Lung (tissue), 12 donors: ENCODE measurements around the gene TRIM41. TPM values are rescaled to one million over a fixed set of nuclear protein-coding genes. Genes with fewer than 3 reads are reported as not detected.

ENCODE experiments used
- ATAC-seq: fragments of 200-7000 bp; cut with Tn5 transposase; one replicate; pipeline ENCODE4 v1.9.1; 2020; ENCODE audit warnings: moderate number of reproducible peaks; ENCODE audit not compliant: insufficient read depth, low FRiP score
- DNase-seq, 3 donors: peaks; one replicate each; pipeline ENCODE4 v3.0.0-alpha.2; 2013 to 2017
- H3K27ac ChIP-seq, 2 donors: one replicate each; pipeline ENCODE4 v1.5.1; 2013; ENCODE audit warnings: mild to moderate bottlenecking in 2 of 2, moderate library complexity in 2 of 2, control low read depth in 1 of 2, inconsistent platforms in 1 of 2, low read depth in 1 of 2, low read length in 1 of 2
- H3K27me3 ChIP-seq, 3 donors: one replicate each; pipeline ENCODE4 v1.5.1; 2013; ENCODE audit warnings: low read length in 2 of 3; ENCODE audit not compliant: control insufficient read depth in 3 of 3, insufficient read depth in 3 of 3
- H3K36me3 ChIP-seq, 4 donors: one replicate each; pipeline ENCODE4 v1.5.1; 2013; ENCODE audit warnings: low read length in 4 of 4, mild to moderate bottlenecking in 1 of 4, moderate library complexity in 1 of 4; ENCODE audit not compliant: control insufficient read depth in 4 of 4, insufficient read depth in 4 of 4
- H3K4me1 ChIP-seq, 5 donors: one replicate each; pipeline ENCODE4 v1.5.1; 2013; ENCODE audit warnings: low read length in 5 of 5, mild to moderate bottlenecking in 2 of 5, moderate library complexity in 1 of 5; ENCODE audit not compliant: control insufficient read depth in 5 of 5, insufficient read depth in 5 of 5
- H3K4me3 ChIP-seq: one replicate; pipeline ENCODE4 v1.5.1; 2013; ENCODE audit warnings: mild to moderate bottlenecking, control low read depth, moderate library complexity
- H3K9ac ChIP-seq, 2 donors: one replicate each; pipeline ENCODE4 v1.5.1; 2013; ENCODE audit warnings: low read length in 2 of 2, control low read depth in 1 of 2; ENCODE audit not compliant: insufficient read depth in 1 of 2
- H3K9me3 ChIP-seq, 4 donors: one replicate each; pipeline ENCODE4 v1.5.1; 2013; ENCODE audit warnings: low read length in 3 of 4, mild to moderate bottlenecking in 1 of 4, moderate library complexity in 1 of 4; ENCODE audit not compliant: control insufficient read depth in 4 of 4, insufficient read depth in 3 of 4
- WGBS, 2 donors: extraction: QIAGEN DNeasy Blood & Tissue Kit; methylation state at CpG; one replicate each; pipeline ENCODE4 v1.1.7; 2013; 5-methylcytosine and 5-hydroxymethylcytosine counted together
- polyA plus RNA-seq, 2 donors: library from polyadenylated mRNA; stranded (reverse); fragments of 200-250 nt; gene quantifications; one replicate each; pipeline ENCODE4 v1.2.1, GENCODE V29; 2013
- total RNA-seq, 2 donors: library from RNA; depleted of rRNA in 1 of 2; stranded (reverse); fragments of >200 nt in 1 of 2; gene quantifications; one replicate each; pipeline ENCODE4 v1.2.1, GENCODE V29; 2014 to 2021
- TF ChIP-seq, protein P1 (sequence below): IDR thresholded peaks from 2 replicates; pipeline ENCODE4 v1.5.1; 2012; ENCODE audit warnings: mild to moderate bottlenecking; ENCODE audit errors: control extremely low read depth, extremely low read depth
- donor health status: control.
- donor health status: control.
- donor health status: Bipolar disorder and iron deficiency.
- donor health status: healthy.
- donor health status: DM: yes; HTN: yes; CAD: no.

TRIM41 gene
- total and polyA plus RNA-seq, 4 donors = 13.1 to 38.6 (median 22.2) TPM

- H3K27ac ChIP-seq = peak overlapping the region in 1 of 2 donors; percentile 2
- no peaks in the 10 kb centered on the region for H3K27me3 ChIP-seq
- TF ChIP-seq, protein P1, sequence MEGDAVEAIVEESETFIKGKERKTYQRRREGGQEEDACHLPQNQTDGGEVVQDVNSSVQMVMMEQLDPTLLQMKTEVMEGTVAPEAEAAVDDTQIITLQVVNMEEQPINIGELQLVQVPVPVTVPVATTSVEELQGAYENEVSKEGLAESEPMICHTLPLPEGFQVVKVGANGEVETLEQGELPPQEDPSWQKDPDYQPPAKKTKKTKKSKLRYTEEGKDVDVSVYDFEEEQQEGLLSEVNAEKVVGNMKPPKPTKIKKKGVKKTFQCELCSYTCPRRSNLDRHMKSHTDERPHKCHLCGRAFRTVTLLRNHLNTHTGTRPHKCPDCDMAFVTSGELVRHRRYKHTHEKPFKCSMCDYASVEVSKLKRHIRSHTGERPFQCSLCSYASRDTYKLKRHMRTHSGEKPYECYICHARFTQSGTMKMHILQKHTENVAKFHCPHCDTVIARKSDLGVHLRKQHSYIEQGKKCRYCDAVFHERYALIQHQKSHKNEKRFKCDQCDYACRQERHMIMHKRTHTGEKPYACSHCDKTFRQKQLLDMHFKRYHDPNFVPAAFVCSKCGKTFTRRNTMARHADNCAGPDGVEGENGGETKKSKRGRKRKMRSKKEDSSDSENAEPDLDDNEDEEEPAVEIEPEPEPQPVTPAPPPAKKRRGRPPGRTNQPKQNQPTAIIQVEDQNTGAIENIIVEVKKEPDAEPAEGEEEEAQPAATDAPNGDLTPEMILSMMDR = no peak
- H3K36me3 ChIP-seq = no peaks in the 10 kb centered on the region
- H3K9ac ChIP-seq = no peak overlapping the region
- peaks cover 0 to 16% (median 0%) of the 10 kb centered on the region in 5 donors for H3K4me1 ChIP-seq
- ATAC-seq = no peak
- WGBS, 2 donors = 5 to 6% methylated on average over 37 of the region's 37 CpGs
- H3K9me3 ChIP-seq = no peaks in the 10 kb centered on the region
- H3K4me3 ChIP-seq = no peak overlapping the region
- DNase-seq = peak; percentile 85 to 89 (median 85)
These were observed 35.4 kb upstream of the TRIM41 start for GRCh38 chr5:181187500-181188213.

DNA sequence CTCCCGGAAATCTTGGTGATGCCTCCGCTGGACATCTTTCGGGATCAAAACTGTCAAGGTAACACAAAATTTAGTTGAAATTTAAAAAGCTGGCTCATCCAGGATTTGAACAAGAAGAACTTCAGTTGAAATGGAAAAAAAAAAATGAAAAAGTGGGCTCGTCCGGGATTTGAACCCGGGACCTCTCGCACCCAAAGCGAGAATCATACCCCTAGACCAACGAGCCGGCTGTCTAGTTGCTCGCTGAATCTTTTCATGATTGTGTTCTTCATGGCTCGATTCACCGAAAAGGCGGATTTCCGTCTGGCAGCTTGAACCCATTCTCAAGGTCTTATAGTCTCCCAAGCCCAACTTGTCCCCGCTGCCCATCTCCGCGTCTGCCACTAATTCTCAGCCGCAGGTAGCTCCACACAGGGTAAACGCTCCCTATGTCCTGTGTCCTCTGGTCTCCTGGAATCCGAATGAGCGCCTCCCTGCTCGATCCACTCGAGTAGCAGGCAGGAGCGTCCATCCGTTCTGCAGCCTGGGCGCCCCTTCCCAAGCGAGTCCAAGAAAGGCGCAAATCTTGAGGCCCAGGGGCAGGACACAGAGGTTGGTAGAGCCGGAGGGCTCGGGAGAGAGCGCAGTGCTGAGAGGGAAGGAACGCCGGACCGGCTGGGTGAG is 34.2 kb upstream of the TRIM41 start:
- TF ChIP-seq, protein P1 = no peak
- whole genome bisulfite sequencing, 2 donors = 0 to 1% methylated on average over 35 of the region's 35 CpGs
- Histone ChIP-seq H3K4me3 (peak overlapping the region; percentile 73), H3K36me3 (no peaks in the 10 kb centered on the region), H3K27ac (peak overlapping the region; percentile 64 to 80), H3K27me3 (no peaks in the 10 kb centered on the region), H3K4me1 (peaks cover 0 to 18% (median 0%) of the 10 kb centered on the region in 5 donors), H3K9me3 (no peaks in the 10 kb centered on the region), H3K9ac (peak overlapping the region in 1 of 2 donors; percentile 74)
- DNase-seq = peak; percentile 87 to 93 (median 93)
- ATAC-seq = no peak

- Histone ChIP-seq H3K4me3 (peak overlapping the region; percentile 73), H3K27me3 (no peaks in the 10 kb centered on the region), H3K27ac (peak overlapping the region; percentile 26 to 78), H3K9me3 (no peaks in the 10 kb centered on the region), H3K36me3 (no peaks in the 10 kb centered on the region), H3K4me1 (peaks cover 0 to 18% (median 0%) of the 10 kb centered on the region in 5 donors), H3K9ac (peak overlapping the region in 1 of 2 donors; percentile 40)
- DNase-seq (peak in 1 of 3 donors; percentile 35), ATAC-seq (no peak)
- TF ChIP-seq, protein P1 = no peak
- 0% methylated on average over 41 of the region's 41 CpGs for WGBS, 2 donors
These were observed 33.6 kb upstream of the TRIM41 start for GRCh38 chr5:181189363-181189961.
